K562 (cell line): ENCODE results near the gene TNFAIP6. TPM values are rescaled to one million over a fixed set of nuclear protein-coding genes. Genes with fewer than 3 reads are reported as not detected.

Experiments
- ATAC-seq: fragments of 200-7000 bp; cut with Tn5 transposase; 3 replicates; pipeline ENCODE4 v1.9.1; 2020; ENCODE audit warnings: moderate library complexity
- BruUV-seq: library from RNA; stranded (reverse); fragments of 400-500 nt; replicated peaks from 2 replicates; lab custom pipeline; 2021; lab: Mats Ljungman, UMichigan
- CTCF ChIA-PET: fragments of 300-600 bp; formaldehyde crosslinking; extraction: SDS; loops from one replicate; lab custom pipeline; 2021; ENCODE audit warnings: low intra/inter-chr PET ratio; lab: Yijun Ruan, JAX
- POLR2A ChIA-PET: fragments of 300-600, 350-650 bp; sonication (Branson Sonifier 250); formaldehyde crosslinking; extraction: SDS; loops from one replicate; lab custom pipeline; 2021; ENCODE audit warnings: antibody characterized with exemption, inconsistent platforms; lab: Yijun Ruan, JAX
- DNase-seq, 4 experiments: peaks; one replicate each; pipeline versions ENCODE4 v3.0.0 to v3.0.0-alpha.2; 2011 to 2018; ENCODE audit warnings: low spot score in 3 of 4, mixed read lengths in 3 of 4; ENCODE audit errors: extremely low read depth in 1 of 4
- FAIRE-seq: peaks from 2 replicates; lab custom pipeline; 2011; peaks lifted over from hg19 to GRCh38; lab: Jason Lieb, UNC
- H2AFZ ChIP-seq: 2 replicates; pipeline ENCODE4 v1.6.0; 2011; ENCODE audit warnings: low read depth, low read length, control low read depth, inconsistent platforms
- H3K27ac ChIP-seq: fragments of 200-600 bp; 3 replicates; pipeline ENCODE4 v1.8.0; 2011; ENCODE audit warnings: low read depth, mild to moderate bottlenecking, control low read depth, inconsistent platforms, low read length, moderate library complexity, mixed read lengths; ENCODE audit errors: extremely low read depth
- H3K27me3 ChIP-seq, 2 experiments: fragments of 300-600 bp in 1 of 2; 2 replicates in 1 of 2; 3 replicates in 1 of 2; pipeline versions ENCODE4 v1.6.0 to v1.8.0; 2011; ENCODE audit warnings: inconsistent platforms in 2 of 2, low read length in 2 of 2, mild to moderate bottlenecking in 1 of 2, mixed read lengths in 1 of 2, moderate library complexity in 1 of 2; ENCODE audit not compliant: control insufficient read depth in 2 of 2, insufficient read depth in 2 of 2
- H3K36me3 ChIP-seq: fragments of 300-600 bp; 3 replicates; pipeline ENCODE4 v1.8.0; 2011; ENCODE audit warnings: mild to moderate bottlenecking, low read length, inconsistent platforms; ENCODE audit not compliant: control insufficient read depth, insufficient read depth
- H3K4me1 ChIP-seq, 2 experiments: fragments of 200-600 bp in 1 of 2; replicated peaks in 1 of 2; 2 replicates in 1 of 2; 3 replicates in 1 of 2; pipeline versions ENCODE4 v1.5.1 to v1.8.0; 2011; ENCODE audit warnings: inconsistent platforms in 2 of 2, low read length in 2 of 2, mild to moderate bottlenecking in 1 of 2, mixed read lengths in 1 of 2, moderate library complexity in 1 of 2; ENCODE audit not compliant: control insufficient read depth in 2 of 2, insufficient read depth in 2 of 2
- H3K4me2 ChIP-seq: 2 replicates; pipeline ENCODE4 v1.6.1; 2011; ENCODE audit warnings: low read length, control low read depth, inconsistent platforms, mixed read lengths; ENCODE audit not compliant: insufficient read depth
- H3K4me3 ChIP-seq: fragments of 200-600 bp; sonication (generic), shearing (Covaris generic); 2 replicates; pipeline ENCODE4 v1.5.1; 2016; ENCODE audit warnings: control low read depth, inconsistent platforms
- H3K79me2 ChIP-seq: fragments of 200-600 bp; 3 replicates; pipeline ENCODE4 v1.8.0; 2011; ENCODE audit warnings: low read length, inconsistent platforms; ENCODE audit not compliant: control insufficient read depth, insufficient read depth
- H3K9ac ChIP-seq, 2 experiments: 2 replicates each; pipeline versions ENCODE4 v1.6.0 to v1.6.1; 2011; ENCODE audit warnings: low read depth in 2 of 2, low read length in 2 of 2, control low read depth in 1 of 2, inconsistent platforms in 1 of 2, mild to moderate bottlenecking in 1 of 2, mixed read lengths in 1 of 2; ENCODE audit not compliant: insufficient read depth in 1 of 2
- H3K9me1 ChIP-seq: one replicate; pipeline ENCODE4 v1.6.0; 2011; ENCODE audit warnings: inconsistent platforms, mild to moderate bottlenecking, low read length, moderate library complexity; ENCODE audit not compliant: control insufficient read depth, insufficient read depth
- H3K9me3 ChIP-seq: replicated peaks from 2 replicates; pipeline ENCODE4 v1.5.1; 2011; ENCODE audit warnings: low read depth, low read length, inconsistent platforms; ENCODE audit not compliant: control insufficient read depth, insufficient read depth
- H4K20me1 ChIP-seq: replicated peaks from 2 replicates; pipeline ENCODE4 v1.6.1; 2011; ENCODE audit warnings: low read length, inconsistent platforms, mixed read lengths; ENCODE audit not compliant: control insufficient read depth, insufficient read depth
- C11orf30 ChIP-seq: fragments of 450-650 bp; IDR thresholded peaks from 2 replicates; pipeline ENCODE4 v1.6.1; 2016; ENCODE audit warnings: low read depth, mild to moderate bottlenecking
- ESRRA ChIP-seq: fragments of 450-650 bp; IDR thresholded peaks from 2 replicates; pipeline ENCODE4 v1.6.1; 2014; ENCODE audit warnings: low read depth, mild to moderate bottlenecking, moderate library complexity, borderline replicate concordance
- EWSR1 ChIP-seq: fragments of 450-650 bp; IDR thresholded peaks from 2 replicates; pipeline ENCODE4 v1.6.1; 2018; ENCODE audit warnings: borderline replicate concordance, mild to moderate bottlenecking, low read depth, moderate library complexity; ENCODE audit not compliant: partially characterized antibody
- FOXM1 ChIP-seq, 2 experiments: fragments of 450-650 bp in 1 of 2; sonication (generic) in 1 of 2; formaldehyde crosslinking in 1 of 2; IDR thresholded peaks; 2 replicates each; pipeline versions ENCODE4 v1.6.1 to v1.9.0; 2017 to 2022; ENCODE audit warnings: low read depth in 2 of 2, mild to moderate bottlenecking in 2 of 2, missing genetic modification reagents in 1 of 2, moderate library complexity in 1 of 2
- GABPB2 ChIP-seq: fragments of 250-450 bp; sonication (Bioruptor Pico); conservative IDR thresholded peaks from 2 replicates; pipeline ENCODE4 v1.5.1; 2021; ENCODE audit warnings: mild to moderate bottlenecking
- LCOR ChIP-seq: sonication (generic); formaldehyde crosslinking; IDR thresholded peaks from 2 replicates; pipeline ENCODE4 v1.8.0; 2022; ENCODE audit warnings: mild to moderate bottlenecking, missing genetic modification reagents
- MAFG ChIP-seq: fragments of 450-650 bp; conservative IDR thresholded peaks from 2 replicates; pipeline ENCODE4 v1.6.1; 2016; ENCODE audit warnings: missing genetic modification characterization, missing compliant biosample characterization
- ZNF316 ChIP-seq: fragments of 450-650 bp; IDR thresholded peaks from 2 replicates; pipeline ENCODE4 v1.6.1; 2016
- WGBS: fragments of 100-300 bp; shearing (Covaris generic); methylation state at CpG from one replicate; pipeline ENCODE4 v1.1.6; 2016; ENCODE audit warnings: low coverage, mixed read lengths; ENCODE audit not compliant: insufficient coverage; ENCODE audit errors: missing lambda C conversion rate; 5-methylcytosine and 5-hydroxymethylcytosine counted together
- in situ Hi-C: fragments of 300-500 bp; cut with MboI; formaldehyde crosslinking; loops from 4 replicates; pipeline ENCODE4 v1.15.0; 2018; ENCODE audit warnings: inconsistent platforms, mixed read lengths
- intact Hi-C: fragments of 100-400 bp; cut with micrococcal nuclease; formaldehyde crosslinking; loops from 2 replicates; pipeline ENCODE4 v1.14.2; 2022
- polyA plus RNA-seq, 8 experiments: library from polyadenylated mRNA; depleted of rRNA in 4 of 8; stranded (reverse) in 5 of 8; unstranded in 3 of 8; fragments of >200 nt; fragmentation: Nextera tagmentation in 2 of 8; fragmentation: Illumina TruSeq in 1 of 8; extraction: Ambion mirVana in 2 of 8; extraction: Trizol in 1 of 8; gene quantifications; 2 replicates each; pipeline versions ENCODE4 v1.2.1 to v1.2.3, GENCODE V29; 2011 to 2014; ENCODE audit warnings: inconsistent platforms in 1 of 8, missing spikeins in 1 of 8
- total RNA-seq, 7 experiments: library from RNA; depleted of rRNA in 6 of 7; stranded (reverse); fragments of >200 nt in 6 of 7; fragmentation: Illumina TruSeq in 2 of 7; extraction: Trizol in 2 of 7; gene quantifications; 2 replicates each; pipeline versions ENCODE4 v1.2.1 to v1.2.3, GENCODE V29; 2011 to 2021; ENCODE audit warnings: low replicate concordance in 1 of 7
- TF ChIP-seq, protein P1 (sequence below), 2 experiments: IDR thresholded peaks; 2 replicates each; pipeline ENCODE4 v1.6.1; 2011; ENCODE audit warnings: borderline replicate concordance in 1 of 2, control low read depth in 1 of 2, low read depth in 1 of 2, low read length in 1 of 2, mild to moderate bottlenecking in 1 of 2, mixed read lengths in 1 of 2, moderate library complexity in 1 of 2; ENCODE audit not compliant: insufficient read depth in 1 of 2, insufficient read length in 1 of 2, poor library complexity in 1 of 2, severe bottlenecking in 1 of 2; ENCODE audit errors: extremely low read depth in 1 of 2

TNFAIP6 gene
- total and polyA plus RNA-seq, 9 of the 15 experiments (the other 6 are each of a cell fraction or from before 2014, with no cell fraction given) = 0.07 to 0.28 (median 0.08) TPM; not detected in 6

DNA sequence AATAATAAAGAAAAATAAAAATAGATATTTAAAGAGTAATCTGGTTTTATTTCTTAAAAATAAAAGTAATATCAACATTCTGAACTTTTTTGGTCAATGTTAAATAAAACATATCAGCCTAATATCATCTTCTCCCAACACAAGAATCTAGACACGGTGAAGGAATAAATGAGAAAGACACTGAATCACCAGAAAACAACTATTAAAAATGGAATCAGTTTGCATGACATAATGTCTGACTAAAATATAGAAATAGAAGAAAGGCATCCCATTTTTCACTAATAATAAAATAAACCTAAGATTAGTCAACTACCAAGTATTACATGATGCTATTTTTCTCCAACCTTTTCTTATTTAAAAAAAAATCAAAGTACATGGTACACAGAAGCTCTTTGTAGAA is 30.8 kb upstream of the TNFAIP6 start (continued):
- no peak for TF ChIP-seq ESRRA
- TF ChIP-seq GABPB2 (CRISPR knock-in tag) = no peak
- TF ChIP-seq FOXM1 (IDR thresholded peaks at IDR 0.05; ENCODE audit: low read depth) = no peak
- no peak for TF ChIP-seq FOXM1 (CRISPR knock-in tag; IDR thresholded peaks at IDR 0.05; ENCODE audit: low read depth)
- TF ChIP-seq EWSR1 = no peak
- TF ChIP-seq LCOR (CRISPR knock-in tag) = no peak
- TF ChIP-seq, all 486 proteins: peak for 0

DNA sequence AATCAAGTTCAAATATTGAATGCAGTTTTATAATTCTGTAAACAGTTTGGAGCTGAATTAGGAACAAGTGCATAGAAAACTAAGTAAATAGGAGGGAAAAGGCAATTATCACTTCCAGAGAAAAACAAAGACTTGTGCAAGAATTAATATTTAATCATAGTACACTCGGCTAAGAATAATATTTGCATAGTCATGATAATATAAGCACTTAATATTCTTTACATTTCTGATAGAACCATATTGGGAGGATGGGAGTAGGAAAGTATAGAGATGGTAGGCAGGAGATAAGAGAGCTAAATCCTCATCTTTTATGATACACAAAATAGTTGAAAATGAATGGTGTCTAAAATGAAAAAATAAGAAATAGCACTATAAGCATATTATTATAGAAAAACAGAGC is 27.4 kb upstream of the TNFAIP6 start:
- TF ChIP-seq C11orf30 (peak; percentile 47; the same call in 1 of the 2 replicates), MAFG (peak; percentile 47; the same call in 1 of the 2 replicates), ZNF316 (peak; percentile 70)
- TF ChIP-seq, protein P1, sequence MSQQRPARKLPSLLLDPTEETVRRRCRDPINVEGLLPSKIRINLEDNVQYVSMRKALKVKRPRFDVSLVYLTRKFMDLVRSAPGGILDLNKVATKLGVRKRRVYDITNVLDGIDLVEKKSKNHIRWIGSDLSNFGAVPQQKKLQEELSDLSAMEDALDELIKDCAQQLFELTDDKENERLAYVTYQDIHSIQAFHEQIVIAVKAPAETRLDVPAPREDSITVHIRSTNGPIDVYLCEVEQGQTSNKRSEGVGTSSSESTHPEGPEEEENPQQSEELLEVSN (IDR thresholded peaks at IDR 0.05; ENCODE audit: borderline replicate concordance in 1 of 2, extremely low read depth in 1 of 2, insufficient read depth in 1 of 2, insufficient read length in 1 of 2, low read depth in 1 of 2, low read length in 1 of 2, poor library complexity in 1 of 2, severe bottlenecking in 1 of 2) = no peak
- Histone ChIP-seq H3K4me1 (no peaks in the 10 kb centered on the region), H3K36me3 (no peaks in the 10 kb centered on the region), H3K9me3 (no peaks in the 10 kb centered on the region), H4K20me1 (no peaks in the 10 kb centered on the region), H3K9me1 (no peaks in the 10 kb centered on the region), H3K4me3 (no peak overlapping the region), H2AFZ (no peak overlapping the region), H3K27ac (no peak overlapping the region), H3K27me3 (no peaks in the 10 kb centered on the region; a peak in 1 of 5 replicates), H3K79me2 (no peaks in the 10 kb centered on the region), H3K9ac (no peak overlapping the region), H3K4me2 (no peak overlapping the region)
- WGBS = 4% methylated on average over 1 of the region's 1 CpG
- ChIA-PET POLR2A (no interaction called here), CTCF (no interaction called here)
- in situ Hi-C loops = no loop called here
- DNase-seq (no peak), FAIRE-seq (no peak), ATAC-seq (no peak)
- BruUV-seq = no TSS peak
- intact Hi-C loops = no loop called here
